Measurements from ENCODE around the gene MOBP.

The MOBP gene

DNA sequence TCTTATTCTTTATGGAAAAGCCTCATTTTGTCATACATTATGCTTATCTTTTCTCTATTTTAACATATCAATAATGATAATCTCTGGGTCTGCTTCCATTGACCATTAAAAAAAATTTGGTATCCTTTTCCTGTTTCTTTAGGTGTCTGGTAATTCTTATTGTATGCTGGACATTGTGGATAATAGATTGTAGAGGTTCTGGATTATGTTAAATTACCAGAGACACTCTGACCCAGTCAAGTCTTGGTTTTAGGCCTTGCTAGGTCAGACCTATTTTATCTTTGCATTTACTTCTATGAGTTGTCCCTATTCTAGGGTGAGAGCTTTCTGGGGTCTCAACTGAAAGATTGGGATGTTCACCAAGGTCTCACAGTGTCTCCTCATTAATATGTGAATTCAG lies 9.3 kb downstream of the MOBP start:
- H3K36me3 ChIP-seq (replicated peaks), result no peaks in the 10 kb centered on the region
- no peak overlapping the region for H3K4me3 ChIP-seq (ENCODE audit: low read depth, low read length)
- no peaks in the 10 kb centered on the region for H3K27me3 ChIP-seq (replicated peaks)
- TF ChIP-seq, protein P1, sequence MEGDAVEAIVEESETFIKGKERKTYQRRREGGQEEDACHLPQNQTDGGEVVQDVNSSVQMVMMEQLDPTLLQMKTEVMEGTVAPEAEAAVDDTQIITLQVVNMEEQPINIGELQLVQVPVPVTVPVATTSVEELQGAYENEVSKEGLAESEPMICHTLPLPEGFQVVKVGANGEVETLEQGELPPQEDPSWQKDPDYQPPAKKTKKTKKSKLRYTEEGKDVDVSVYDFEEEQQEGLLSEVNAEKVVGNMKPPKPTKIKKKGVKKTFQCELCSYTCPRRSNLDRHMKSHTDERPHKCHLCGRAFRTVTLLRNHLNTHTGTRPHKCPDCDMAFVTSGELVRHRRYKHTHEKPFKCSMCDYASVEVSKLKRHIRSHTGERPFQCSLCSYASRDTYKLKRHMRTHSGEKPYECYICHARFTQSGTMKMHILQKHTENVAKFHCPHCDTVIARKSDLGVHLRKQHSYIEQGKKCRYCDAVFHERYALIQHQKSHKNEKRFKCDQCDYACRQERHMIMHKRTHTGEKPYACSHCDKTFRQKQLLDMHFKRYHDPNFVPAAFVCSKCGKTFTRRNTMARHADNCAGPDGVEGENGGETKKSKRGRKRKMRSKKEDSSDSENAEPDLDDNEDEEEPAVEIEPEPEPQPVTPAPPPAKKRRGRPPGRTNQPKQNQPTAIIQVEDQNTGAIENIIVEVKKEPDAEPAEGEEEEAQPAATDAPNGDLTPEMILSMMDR (IDR thresholded peaks at IDR 0.05; ENCODE audit: low read depth, low read length, missing control alignments), result no peak
- in situ Hi-C loops (cut with HindIII; ENCODE audit: low pct_ligation_motif_present, low sequenced_read_pairs), result no loop called here
- no peak for DNase-seq
- no peak overlapping the region for H3K27ac ChIP-seq

DNA sequence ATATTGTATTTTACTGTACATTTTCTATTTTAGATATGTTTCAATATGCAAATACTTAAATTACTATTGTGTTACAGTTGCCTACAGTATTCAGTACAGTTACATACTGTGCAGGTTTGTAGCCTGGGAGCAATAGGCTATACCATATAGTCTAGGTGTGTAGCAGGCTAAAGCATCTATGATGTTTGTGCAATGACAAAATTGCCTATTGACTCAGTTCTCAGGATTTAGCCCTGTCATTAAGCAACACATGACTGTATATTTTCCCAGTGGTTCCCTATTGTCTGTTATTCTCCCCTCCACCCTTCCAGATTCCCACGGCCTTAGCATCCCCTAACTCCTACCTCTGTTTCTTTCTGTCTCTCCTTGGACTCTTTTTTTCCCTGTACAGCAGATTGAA lies 10.7 kb downstream of the MOBP start:
- DNase-seq, result no peak
- in situ Hi-C loops (cut with HindIII; ENCODE audit: low pct_ligation_motif_present, low sequenced_read_pairs), result no loop called here
- Histone ChIP-seq H3K36me3 (replicated peaks) (no peaks in the 10 kb centered on the region), H3K27me3 (replicated peaks) (no peaks in the 10 kb centered on the region), H3K4me3 (ENCODE audit: low read depth, low read length) (no peak overlapping the region), H3K27ac (no peak overlapping the region)
- TF ChIP-seq, protein P1 (IDR thresholded peaks at IDR 0.05; ENCODE audit: low read depth, low read length, missing control alignments), result no peak

DNA sequence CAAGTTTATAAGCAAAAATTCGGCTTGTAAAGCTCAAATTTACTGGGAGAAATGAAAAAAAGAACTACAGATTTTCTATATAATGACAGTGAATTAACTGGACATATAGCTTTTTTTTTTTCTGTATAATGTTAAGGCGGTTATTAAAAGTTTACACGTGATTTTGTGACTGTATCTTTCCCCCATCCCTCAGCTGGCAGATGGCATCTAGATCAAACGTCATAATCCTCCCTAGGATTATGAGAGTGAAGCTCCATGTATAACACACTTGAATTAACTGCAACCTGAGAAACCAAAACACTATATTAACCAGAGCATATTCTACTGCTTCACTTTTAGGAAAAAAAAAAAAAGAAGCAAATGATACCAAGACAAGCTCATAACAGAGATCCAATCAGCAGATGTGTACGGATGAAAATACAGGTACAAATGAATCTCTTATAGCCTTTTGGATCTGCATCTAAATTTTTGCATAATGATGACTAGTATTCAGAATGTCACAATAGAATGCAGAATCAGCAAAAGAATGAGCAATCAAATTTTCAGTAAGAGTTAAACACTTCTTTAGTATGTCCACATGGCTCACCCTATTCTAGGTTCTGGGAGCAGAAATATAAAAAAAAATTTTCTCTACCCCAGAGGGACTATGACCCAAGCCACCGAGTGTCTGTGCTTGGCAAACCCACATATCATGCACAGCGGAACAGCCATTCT lies 12.4 kb downstream of the MOBP start:
- in situ Hi-C loops (cut with HindIII; ENCODE audit: low pct_ligation_motif_present, low sequenced_read_pairs), result no loop called here
- Histone ChIP-seq H3K27me3 (replicated peaks) (no peaks in the 10 kb centered on the region), H3K27ac (no peak overlapping the region), H3K36me3 (replicated peaks) (no peaks in the 10 kb centered on the region), H3K4me3 (ENCODE audit: low read depth, low read length) (no peak overlapping the region)
- DNase-seq, result no peak
- TF ChIP-seq, protein P1 (IDR thresholded peaks at IDR 0.05; ENCODE audit: low read depth, low read length, missing control alignments), result no peak

DNA sequence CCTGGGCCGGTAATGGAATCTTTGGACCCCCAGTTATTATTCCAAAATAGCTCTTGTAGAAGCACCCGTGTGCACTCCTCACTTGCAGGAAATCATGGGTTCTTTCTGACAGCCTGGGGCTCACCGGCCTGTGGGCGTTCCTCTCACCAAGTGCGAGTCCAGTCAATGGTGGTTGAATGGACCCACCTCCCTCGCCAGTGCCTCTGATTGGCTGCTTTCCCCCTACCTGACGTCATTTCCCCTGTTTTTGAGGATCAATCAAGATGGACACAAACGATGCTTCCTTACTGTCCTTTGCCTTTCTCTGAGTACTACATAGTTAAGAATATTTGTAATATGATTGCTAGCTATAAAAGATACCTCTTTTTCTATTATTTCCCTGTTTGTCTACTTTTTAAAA lies 18.1 kb downstream of the MOBP start:
- in situ Hi-C loops (cut with HindIII; ENCODE audit: low pct_ligation_motif_present, low sequenced_read_pairs), result no loop called here
- no peak for DNase-seq

DNA sequence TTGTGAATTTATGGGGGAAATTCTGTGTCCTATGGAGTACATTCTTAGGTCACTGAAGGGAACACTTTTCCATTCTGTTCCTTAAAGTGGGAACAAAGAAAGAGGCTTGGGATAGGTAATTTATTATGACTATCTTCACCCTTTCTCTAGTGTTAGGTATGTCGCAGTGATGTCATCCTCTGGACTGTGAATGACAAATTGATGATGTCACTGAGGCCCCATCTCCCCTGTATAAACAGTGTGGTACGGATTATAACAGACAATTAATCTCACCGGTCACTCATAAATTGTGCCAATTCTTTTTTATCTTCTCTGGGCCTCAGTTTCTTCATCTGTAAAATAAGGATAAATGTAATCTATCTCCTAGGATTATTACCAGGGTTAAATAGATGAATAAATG lies 23.5 kb downstream of the MOBP start:
- no peak overlapping the region for H3K27ac ChIP-seq
- DNase-seq, result no peak
- TF ChIP-seq, protein P1 (IDR thresholded peaks at IDR 0.05; ENCODE audit: low read depth, low read length, missing control alignments), result no peak
- no peaks in the 10 kb centered on the region for H3K36me3 ChIP-seq (replicated peaks)
- in situ Hi-C loops (cut with HindIII; ENCODE audit: low pct_ligation_motif_present, low sequenced_read_pairs), result no loop called here
- no peak overlapping the region for H3K4me3 ChIP-seq (ENCODE audit: low read depth, low read length)
- H3K27me3 ChIP-seq (replicated peaks), result no peaks in the 10 kb centered on the region

More for the DNA sequence above, 18.1 kb downstream of the MOBP start:
- H3K27ac ChIP-seq, result no peak overlapping the region
- H3K4me3 ChIP-seq (ENCODE audit: low read depth, low read length), result no peak overlapping the region
- no peaks in the 10 kb centered on the region for H3K36me3 ChIP-seq (replicated peaks)
- TF ChIP-seq, protein P1 (IDR thresholded peaks at IDR 0.05; ENCODE audit: low read depth, low read length, missing control alignments), result no peak
- H3K27me3 ChIP-seq (replicated peaks), result no peaks in the 10 kb centered on the region

Data from brain microvascular endothelial cell (primary cell).